Activated gamma-delta T cell treated with Interleukin-2 at 50 U/mL for 16 hours (primary cell): ENCODE measurements around the gene DAB1.

Experiments
- DNase-seq: peaks from one replicate; pipeline ENCODE4 v3.0.0-alpha.2; 2020

DAB1 gene

GRCh38 chr1:57012315-57012714, 411.5 kb downstream of the DAB1 start:
- DNase-seq: no peak

DNA sequence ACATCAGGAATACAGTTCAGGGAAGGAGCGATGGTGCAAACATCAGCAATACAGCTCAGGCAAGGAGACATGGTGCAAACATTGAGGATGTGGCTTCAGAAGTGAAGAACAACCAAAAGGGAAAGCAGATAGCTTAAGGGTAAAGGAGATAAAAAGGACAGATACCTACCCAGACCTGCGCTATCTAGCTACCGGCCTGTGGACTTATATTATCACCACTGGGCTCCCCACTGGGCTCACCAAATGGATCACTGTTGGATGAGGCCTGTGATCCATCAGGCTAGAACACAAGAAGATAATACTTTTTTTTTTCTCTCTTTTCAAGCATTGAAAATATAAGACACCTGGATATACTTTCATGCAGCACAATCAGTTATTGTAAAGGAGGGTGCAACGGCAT, 413.3 kb downstream of the DAB1 start:
- no peak for DNase-seq

- DNase-seq: no peak
These were observed 415.9 kb downstream of the DAB1 start for GRCh38 chr1:57007948-57008347.

- no peak for DNase-seq
These were observed 416.4 kb downstream of the DAB1 start for GRCh38 chr1:57007472-57007871.

- DNase-seq: no peak
These were observed 420.3 kb downstream of the DAB1 start for GRCh38 chr1:57003398-57004139.

- DNase-seq: no peak
These were observed 428.3 kb downstream of the DAB1 start for GRCh38 chr1:56995414-56996100.

DNA sequence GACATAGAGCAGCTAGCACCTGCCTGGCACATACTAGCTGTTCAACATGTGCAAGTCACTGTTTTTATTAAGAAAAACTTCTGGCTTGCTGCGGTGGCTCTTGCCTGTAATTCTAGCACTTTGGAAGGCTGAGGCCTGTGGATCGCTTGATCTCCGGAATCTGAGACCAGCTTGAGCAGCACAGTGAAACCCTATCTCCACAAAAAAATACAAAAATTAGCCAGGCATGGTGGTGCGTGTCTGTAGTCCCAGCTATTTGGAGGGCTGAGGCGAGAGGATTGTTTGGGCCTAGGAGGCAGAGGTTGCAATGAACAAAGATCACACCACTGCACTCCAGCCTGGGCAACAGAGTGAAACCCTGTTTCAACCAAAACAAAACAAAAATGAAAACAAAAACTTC, 430.4 kb downstream of the DAB1 start:
- no peak for DNase-seq

DNA sequence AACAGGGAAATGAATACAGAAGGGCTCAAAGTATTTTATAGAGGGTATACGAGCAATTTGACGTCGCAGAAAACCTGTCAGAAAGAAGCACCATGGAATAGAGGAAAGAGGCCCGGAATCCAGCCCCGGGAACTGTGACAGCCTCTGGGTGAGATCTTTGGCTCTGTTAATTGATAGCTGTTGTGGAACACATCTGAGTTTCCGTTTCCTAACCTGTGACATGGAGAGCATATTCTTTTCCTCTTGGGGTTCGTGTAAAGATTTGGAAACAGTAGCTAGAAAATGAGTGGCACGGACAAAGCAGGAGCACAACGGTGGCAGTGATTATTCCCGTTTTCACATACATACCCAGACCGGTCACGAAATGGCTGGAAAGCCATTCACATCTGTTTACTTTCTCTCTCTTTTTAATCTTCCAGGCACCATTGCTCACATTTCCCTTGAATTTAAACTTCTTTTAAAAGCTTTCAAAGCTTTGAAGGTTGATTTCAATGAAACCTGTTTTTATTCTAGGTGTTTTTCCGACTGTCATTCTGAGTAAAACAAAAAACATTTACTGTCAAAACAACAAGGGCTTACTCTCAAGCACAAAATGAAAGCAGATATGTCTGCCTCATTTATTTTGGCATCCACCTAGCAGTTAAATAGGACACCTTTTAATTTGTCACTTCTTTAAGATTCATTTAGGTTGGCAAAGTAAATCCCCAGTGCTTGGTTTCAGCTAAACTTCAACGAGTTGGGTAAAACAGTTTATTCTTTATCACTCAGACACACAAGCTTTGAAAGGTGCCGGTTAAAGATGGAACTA, 431.3 kb downstream of the DAB1 start:
- DNase-seq: no peak

- DNase-seq: no peak
These were observed 432.3 kb downstream of the DAB1 start for GRCh38 chr1:56991576-56991975.

GRCh38 chr1:56986397-56986796, 437.5 kb downstream of the DAB1 start:
- DNase-seq: no peak

DNA sequence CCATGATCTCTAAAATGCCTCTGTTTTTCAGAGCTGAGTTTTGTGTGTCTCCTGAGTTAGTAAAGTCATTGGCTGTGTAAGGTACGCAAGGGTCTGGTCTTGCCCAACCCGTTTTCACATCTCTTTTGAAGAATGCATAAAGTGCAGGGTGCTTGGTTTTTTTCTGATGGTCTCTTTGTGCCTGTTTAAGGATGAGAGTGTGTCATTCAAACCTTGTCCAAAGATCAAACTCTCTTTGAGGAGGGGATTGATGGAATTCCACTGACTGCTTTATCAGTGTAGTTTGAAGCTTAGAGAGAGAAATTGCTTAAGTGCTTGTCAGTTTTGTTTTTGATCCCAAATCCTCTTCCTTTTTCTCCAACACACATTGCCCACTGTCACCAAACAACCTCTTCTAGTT, 438.0 kb downstream of the DAB1 start:
- no peak for DNase-seq

DNA sequence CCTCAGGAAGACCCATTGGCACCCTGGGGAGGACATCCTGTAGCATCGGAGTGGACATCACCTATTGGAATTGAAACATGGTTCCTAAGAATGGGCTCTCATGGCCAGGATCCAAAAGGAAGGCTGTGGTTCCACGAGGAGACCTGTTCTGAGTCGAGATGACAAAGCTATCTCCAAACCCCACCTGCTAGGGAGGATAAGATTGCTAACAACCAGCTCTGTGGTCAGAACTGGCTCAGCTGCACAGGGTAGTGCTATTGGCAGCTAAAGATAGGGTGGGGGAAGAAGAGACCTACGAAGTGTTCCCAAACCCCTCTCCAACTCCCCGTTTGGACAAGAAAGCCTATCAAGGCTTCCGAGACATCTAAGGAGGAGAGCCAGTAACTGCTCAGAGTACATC, 440.4 kb downstream of the DAB1 start:
- DNase-seq: no peak

GRCh38 chr1:56979986-56980755, 443.7 kb downstream of the DAB1 start:
- no peak for DNase-seq

GRCh38 chr1:56978819-56979218, 445.0 kb downstream of the DAB1 start:
- no peak for DNase-seq

GRCh38 chr1:56977910-56978309, 445.9 kb downstream of the DAB1 start:
- no peak for DNase-seq

- DNase-seq: no peak
These were observed 448.4 kb downstream of the DAB1 start for GRCh38 chr1:56975446-56975845.

DNA sequence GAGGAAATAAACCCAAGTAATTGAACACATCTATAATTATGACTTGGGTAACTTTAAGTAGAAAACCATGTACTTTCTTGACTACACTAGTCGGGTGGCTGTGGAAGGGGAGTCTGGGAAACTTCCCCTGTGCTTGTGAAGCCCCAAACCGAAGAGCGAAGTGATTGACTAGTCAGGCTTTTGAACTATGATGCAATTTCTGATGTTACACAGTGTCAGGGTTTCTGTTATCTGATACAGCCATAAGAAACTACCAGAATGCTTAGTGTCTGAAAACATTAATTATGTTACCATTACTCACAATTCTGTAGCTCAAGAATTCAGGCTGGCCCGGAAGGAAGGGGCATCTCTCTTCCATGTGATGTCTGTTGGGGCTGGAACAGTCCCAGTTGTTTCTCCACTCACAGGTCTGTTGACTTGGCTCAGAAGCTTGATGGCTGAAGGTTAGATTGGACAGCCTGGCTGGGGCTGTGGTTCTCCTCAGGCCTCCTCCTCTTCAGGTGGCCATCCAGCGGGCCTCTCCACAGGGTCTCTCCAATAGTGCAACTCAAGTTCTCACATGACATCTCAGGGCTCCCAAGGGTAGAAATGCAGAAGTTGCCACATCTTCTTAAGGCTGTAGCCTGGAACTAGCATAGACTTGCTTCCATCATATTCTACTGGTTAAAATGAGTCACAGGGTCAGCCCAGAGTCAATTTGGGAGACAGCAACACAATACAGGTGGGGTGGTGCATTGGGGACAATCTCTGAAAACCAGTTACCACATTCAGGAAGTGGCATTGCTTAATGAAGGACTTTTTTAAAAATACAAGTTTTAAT, 449.7 kb downstream of the DAB1 start:
- DNase-seq: no peak

DNA sequence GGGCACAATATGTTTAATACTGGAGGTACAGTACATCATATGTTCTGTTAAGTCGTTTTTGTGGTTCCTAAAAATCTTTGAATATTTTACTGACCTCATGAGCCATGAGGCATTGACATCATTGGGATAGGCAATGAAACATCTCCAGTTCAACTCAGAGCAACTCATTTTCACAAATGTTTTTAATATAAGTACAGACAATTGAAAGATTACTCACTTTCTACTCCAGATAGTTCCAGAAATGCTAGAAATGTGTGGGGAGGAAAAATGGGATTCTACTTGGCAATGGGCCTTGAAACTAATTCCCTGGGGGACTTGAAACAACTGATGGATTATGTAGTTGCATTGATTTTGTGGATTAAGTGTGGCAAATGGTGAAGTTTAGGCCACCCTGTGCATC, 450.9 kb downstream of the DAB1 start:
- DNase-seq: no peak

DNA sequence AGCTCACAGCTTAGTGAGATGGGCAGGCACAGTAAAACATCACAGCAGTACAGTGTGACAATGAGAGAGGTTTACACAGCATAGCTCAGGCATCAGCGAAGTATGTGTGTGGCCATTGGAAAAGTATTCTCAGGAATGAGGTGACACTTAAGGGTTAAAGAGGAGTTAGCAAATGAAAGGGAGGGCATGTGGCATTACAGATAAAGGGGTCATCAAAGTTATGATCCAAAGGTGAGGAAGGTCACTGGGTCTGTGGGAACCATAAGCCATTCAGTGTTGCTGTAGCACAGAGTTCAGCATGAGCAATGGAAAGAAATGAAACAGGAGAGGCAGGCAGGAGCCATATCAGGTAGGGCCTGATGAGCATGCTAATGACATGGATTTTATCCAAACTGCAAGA, 453.6 kb downstream of the DAB1 start:
- DNase-seq: no peak

DNA sequence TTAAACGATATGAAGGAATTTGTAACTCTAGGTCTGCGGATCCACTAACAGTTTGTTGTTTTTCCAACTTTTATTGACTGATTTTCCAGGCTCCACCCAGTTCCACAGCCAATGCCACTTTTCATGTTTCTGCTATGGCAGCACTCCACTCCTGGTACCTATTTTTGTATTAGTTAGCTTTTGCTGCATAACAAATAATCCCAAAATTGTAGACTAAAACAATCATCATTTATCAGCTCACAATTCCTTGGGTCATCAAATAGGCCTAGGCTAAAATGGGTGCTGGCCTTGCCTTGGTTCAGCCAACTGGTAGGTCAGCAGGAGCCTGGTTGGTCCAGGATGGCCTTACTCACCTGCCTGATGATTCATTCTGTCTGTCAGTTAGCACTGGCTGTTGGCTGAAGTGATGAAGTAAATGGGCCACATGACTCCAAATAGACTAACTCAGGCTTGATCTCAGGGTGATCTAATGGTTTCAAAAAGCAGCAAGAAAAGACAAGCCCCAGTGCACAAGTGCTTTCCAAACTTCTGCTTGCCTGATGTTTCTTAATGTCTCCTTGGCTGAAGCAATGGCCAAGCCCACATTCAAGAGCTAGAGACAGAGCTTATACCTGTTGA, 454.9 kb downstream of the DAB1 start:
- no peak for DNase-seq
